NCI-H2107 (cell line): Measurements from ENCODE around the gene CYP21A2.
"Not testable (repeated sequence)": the region's sequence is repeated elsewhere in the genome, so short reads cannot be mapped to it uniquely, and the experiment has no call there.

Source experiments
- DNase-seq: peaks from one replicate; lab custom pipeline; 2025; lab: John Stamatoyannopoulos, UW

CYP21A2 gene

GRCh38 chr6:32055756-32056155 is 17.5 kb downstream of the CYP21A2 start:
- DNase-seq: not testable (repeated sequence)

DNA sequence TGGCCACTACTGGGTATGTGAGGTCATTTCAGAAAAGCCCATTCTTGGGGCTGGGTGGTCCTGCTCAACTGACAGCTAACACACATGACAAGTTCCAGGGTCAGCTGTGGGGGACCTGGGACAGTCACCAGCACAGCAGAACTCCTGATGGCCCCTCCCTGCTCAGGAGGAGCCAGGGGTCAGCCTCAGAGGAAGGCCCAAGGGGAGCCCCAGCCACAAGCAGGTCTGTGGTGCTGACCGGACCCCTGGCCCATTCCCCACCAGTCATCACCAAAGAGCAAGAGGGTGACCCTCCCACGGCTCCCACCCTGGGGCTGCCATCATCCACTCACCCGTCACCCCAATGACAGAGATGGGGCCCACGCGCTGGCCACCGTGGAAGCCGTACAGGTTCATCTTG is 18.0 kb downstream of the CYP21A2 start:
- no peak for DNase-seq

DNA sequence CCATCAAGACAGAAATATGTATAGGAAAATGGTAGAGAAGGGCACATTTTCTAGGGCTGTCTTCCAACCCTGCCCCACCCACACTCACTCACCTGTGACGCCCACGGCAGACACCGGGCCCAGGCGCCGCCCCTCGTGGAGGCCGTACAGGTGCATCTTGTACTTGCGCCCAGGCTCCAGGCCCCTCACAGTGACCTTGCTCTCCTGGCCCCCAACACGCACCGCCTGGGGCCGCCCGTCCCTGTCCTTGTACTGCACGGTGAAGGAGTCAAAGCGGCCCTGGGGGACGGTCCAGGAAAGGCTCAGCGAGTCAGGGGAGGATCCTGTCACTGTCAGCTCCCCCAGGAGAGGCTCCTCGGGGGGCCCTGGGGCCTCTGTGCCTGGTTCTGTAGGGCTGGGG is 19.8 kb downstream of the CYP21A2 start:
- DNase-seq: no peak

GRCh38 chr6:32058511-32058963 is 20.3 kb downstream of the CYP21A2 start:
- no peak for DNase-seq

DNA sequence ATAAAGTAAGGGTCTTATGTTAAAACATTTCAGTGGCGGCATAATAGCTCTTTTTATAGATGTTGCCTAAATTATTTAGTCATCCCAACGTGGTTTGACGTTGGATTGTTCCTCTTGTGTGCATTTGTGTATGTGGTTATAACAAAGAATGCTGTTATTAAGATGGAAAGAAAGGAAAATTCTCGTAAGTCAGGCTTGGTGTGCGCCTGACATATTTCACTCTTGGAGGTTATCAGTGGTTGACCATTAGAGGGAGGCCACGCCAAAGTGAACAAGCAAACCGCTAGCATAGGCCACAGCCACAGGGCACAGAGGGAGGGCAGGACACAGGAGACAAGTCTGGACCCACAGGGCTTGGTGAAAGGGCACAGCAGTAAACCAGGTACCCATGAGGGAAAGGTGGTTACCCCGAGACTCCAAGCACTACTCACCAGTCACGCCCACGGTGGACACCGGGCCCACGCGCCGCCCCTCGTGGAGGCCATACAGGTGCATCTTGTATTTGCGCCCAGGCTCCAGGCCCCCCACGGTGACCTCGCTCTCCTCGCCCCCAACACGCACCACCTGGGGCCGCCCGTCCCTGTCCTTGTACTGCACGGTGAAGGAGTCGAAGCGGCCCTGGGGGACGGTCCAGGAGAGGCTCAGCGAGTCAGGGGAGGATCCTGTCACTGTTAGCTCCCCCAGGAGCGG is 22.9 kb downstream of the CYP21A2 start:
- DNase-seq: no peak

DNA sequence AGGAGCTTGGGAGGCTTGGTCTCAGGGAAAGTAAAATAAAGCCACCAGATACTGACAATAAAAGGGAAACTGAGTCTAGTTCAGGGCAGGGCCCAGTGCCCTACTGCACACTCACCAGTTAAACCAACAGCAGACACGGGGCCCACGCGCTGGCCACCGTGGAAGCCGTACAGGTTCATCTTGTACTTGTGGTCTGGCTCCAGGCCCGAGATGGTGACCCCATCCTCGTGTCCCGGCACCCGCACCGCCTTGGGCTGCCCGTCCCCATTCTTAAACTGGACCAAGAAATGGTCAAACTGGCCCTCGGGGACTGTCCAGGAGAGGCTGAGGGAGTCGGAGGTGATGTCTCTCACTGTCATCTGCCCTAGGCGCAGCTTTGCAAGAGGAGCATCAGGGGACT is 26.5 kb downstream of the CYP21A2 start:
- no peak for DNase-seq

DNA sequence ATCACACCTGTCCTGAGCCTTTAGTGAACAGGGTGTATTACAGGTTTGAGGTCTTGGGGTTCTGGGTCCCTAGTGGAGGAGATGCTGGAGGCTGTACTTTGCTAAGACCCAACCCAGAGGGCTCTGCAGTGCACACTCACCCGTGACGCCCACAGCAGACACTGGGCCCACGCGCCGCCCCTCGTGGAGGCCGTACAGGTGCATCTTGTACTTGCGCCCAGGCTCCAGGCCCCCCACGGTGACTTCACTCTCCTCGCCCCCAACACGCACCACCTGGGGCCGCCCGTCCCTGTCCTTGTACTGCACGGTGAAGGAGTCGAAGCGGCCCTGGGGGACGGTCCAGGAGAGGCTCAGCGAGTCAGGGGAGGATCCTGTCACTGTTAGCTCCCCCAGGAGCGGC is 29.3 kb downstream of the CYP21A2 start:
- not testable (repeated sequence) for DNase-seq

GRCh38 chr6:32068315-32068714 is 30.1 kb downstream of the CYP21A2 start:
- DNase-seq: not testable (repeated sequence)

DNA sequence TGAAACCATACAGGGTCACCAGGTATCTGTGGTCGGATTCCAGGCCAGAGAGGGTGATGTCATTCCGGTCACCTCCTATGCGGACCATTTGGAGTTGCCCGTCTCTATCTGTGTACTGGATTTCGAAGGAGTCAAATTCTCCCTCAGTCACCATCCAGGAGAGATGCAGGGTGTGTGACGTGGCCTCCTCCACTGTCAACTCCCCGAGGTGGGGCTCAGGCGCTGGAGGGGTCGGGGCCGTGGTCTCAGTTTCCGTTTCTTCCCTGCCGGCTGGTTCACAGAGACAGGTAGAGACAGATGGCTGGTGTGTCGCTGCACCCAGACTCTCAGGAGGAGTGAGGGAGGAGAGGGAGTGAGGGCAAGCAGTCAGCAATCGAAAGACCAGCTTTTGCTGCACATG is 30.7 kb downstream of the CYP21A2 start:
- DNase-seq: no peak

- DNase-seq: no peak
Observed at GRCh38 chr6:32069460-32069859, 31.2 kb downstream of the CYP21A2 start.

- no peak for DNase-seq
Observed at GRCh38 chr6:32069878-32070515, 31.8 kb downstream of the CYP21A2 start.

- no peak for DNase-seq
Observed at GRCh38 chr6:32070814-32071543, 32.8 kb downstream of the CYP21A2 start.

DNA sequence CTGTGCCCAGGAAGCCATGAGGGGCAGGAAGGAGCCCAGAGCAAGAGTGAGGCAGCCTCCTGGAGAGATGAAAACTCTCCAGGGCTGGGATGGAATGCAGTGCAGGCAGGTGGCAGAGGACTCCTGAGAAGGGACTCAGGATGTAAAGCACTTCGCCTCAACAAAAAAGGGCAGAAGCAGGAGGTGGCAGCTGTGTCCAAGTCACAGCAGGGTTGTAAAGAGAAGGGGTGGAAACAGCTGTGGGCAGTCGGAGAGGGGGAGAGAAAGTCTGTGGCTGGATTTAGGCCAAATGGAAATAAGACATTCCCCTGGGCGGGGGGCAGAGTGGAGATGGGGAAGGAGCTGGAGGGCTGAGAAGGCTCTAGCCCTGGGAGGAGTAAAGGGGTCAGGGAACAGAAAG is 34.9 kb downstream of the CYP21A2 start:
- no peak for DNase-seq

- DNase-seq: no peak
Observed at GRCh38 chr6:32073613-32074012, 35.4 kb downstream of the CYP21A2 start.

DNA sequence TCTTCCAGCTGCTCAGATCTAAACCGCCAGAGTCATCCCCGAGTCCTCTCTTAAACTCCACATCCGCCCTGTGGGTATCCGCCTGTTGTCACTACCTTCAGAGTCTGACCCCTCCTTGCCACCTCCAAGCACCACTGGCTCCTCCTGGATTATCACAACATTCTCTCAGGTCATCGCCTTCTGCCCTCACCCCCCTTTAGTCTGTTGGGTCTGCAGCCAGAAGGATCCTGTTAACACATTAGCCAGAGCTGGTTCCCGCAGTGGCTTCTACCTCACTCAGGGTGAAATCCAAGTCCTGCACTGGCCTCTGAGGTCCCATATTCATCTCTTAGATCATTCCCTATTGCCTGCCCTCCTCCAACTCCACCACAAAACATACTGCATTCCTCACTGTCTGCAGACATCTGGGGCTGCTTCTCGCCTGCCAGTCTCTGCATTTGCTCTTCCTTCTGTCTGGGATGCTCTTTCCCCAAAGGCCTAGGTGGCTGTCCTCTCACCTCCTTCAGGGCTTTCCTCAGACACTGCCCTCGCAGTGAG is 36.8 kb downstream of the CYP21A2 start:
- DNase-seq: no peak

- DNase-seq: no peak
Observed at GRCh38 chr6:32075781-32076180, 37.6 kb downstream of the CYP21A2 start.

DNA sequence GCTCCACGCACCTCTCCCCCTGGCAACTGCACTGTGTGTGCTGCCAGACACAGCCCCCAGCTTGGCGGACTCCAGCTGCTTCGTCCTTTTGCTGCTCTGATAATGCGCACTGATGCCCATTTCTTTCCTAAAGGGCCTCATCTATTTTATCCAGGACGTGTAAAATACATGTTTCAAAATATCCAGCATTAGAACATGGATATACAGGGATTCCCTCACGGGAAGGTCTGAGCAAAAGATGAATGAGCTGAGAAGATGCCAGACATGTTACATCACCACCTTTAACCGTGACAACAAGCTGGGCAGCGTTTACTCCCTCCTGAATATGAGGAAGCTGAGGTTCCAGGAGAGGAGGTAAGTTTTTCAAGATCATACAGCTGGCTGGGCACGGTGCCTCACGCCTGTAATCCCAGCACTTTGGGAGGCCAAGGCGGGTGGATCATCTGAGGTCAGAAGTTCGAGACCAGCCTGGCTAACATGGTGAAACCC is 38.1 kb downstream of the CYP21A2 start:
- DNase-seq: no peak

GRCh38 chr6:32079566-32080290 is 41.5 kb downstream of the CYP21A2 start:
- DNase-seq: no peak

DNA sequence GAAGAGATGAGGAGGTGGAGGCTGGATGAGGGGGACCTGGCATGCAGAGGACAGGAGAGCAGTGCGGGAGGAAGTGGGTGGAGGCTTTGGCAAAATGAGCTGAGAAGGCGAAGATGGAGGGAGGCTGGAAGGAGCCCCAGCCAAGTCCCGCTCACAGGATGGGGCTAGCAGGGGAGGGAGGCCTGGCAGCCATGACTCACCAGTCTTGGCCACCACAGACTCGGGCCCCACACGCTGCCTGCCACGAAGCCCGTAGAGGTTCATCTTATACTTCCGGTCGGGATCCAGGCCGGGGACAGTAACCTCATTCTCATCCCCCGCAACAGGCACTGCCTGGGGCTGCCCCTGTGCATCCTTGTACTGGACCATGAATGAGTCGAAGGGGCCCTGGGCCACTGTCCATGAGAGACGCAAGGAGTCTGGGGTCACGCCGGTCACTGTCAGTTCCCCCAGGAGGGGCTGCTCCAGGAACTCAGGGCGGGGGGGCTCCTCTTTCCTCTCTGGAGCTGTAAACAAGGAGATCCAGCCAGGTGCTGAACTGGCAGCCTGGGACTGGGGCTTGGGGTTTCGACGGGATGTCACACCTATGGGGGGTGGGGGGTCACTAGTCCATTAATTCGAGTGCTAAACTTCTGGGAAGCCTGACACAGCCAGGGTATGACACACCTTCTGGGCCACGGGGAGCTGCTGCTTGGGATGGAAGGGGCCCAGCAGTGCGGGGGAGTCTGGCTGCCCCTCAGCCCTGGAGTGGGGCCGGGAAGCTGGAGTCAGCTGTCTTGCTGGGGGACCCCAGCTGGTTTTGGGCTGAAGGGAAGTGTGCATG is 43.2 kb downstream of the CYP21A2 start:
- no peak for DNase-seq

- no peak for DNase-seq
Observed at GRCh38 chr6:32082478-32082877, 44.3 kb downstream of the CYP21A2 start.

- no peak for DNase-seq
Observed at GRCh38 chr6:32082935-32083334, 44.7 kb downstream of the CYP21A2 start.
